GM12891 (cell line): ENCODE measurements around the gene ZNF512.
"Not testable (repeated sequence)": the region's sequence is repeated elsewhere in the genome, so short reads cannot be mapped to it uniquely, and the experiment has no call there.

Experiments used
- DNase-seq: peaks from one replicate; pipeline ENCODE4 v3.0.0; 2011; ENCODE audit warnings: low spot score; ENCODE audit not compliant: insufficient read length
- FAIRE-seq: peaks from 2 replicates; lab custom pipeline; 2011; peaks lifted over from hg19 to GRCh38; lab: Jason Lieb, UNC
- PAX5 ChIP-seq: IDR thresholded peaks from 2 replicates; pipeline ENCODE4 v1.6.1; 2011; ENCODE audit warnings: low read length, moderate library complexity, mild to moderate bottlenecking; ENCODE audit not compliant: insufficient read depth, severe bottlenecking
- POLR2A ChIP-seq: IDR thresholded peaks from 2 replicates; pipeline ENCODE4 v1.6.1; 2011; ENCODE audit warnings: low read depth, low read length, control low read depth
- POLR2AphosphoS5 ChIP-seq: IDR thresholded peaks from 2 replicates; pipeline ENCODE4 v1.6.1; 2011; ENCODE audit warnings: low read depth, low read length, control low read depth
- POU2F2 ChIP-seq: IDR thresholded peaks from 2 replicates; pipeline ENCODE4 v1.6.1; 2011; ENCODE audit warnings: low read depth, mild to moderate bottlenecking, control low read depth, low read length, moderate library complexity
- SPI1 ChIP-seq: IDR thresholded peaks from 2 replicates; pipeline ENCODE4 v1.6.1; 2011; ENCODE audit warnings: low read depth, low read length, control low read depth
- TAF1 ChIP-seq: IDR thresholded peaks from 2 replicates; pipeline ENCODE4 v1.6.1; 2011; ENCODE audit warnings: low read depth, low read length, control low read depth

ZNF512 gene

DNA sequence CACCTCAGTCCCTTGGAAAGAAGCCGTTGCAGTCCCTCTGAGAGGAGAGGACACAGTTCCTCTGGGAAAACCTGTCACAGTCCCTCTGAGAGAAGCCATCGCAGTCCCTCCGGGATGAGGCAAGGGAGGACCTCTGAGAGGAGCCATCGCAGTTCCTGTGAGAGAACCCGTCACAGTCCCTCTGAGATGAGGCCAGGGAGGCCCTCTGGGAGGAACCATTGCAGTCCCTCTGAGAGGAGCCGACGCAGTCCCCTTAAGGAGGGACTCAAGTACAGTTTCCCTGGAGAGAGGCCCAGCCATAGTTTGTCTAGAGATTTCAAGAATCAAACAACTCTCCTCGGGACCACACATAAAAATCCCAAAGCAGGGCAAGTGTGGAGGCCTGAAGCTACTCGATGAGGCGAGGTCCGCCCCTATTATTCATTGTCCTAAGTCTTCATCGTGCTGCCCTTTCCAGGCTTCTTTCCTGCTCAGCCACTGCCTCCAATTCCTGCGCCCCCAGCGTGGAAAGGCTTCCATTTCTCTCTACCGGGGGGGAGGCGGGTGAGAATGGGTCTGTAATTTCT lies 630 bp upstream of the ZNF512 start:
- FAIRE-seq: no peak
- TF ChIP-seq POU2F2 (no peak), POLR2AphosphoS5 (no peak), TAF1 (no peak), POLR2A (no peak), SPI1 (no peak), PAX5 (no peak)
- no peak for DNase-seq

DNA sequence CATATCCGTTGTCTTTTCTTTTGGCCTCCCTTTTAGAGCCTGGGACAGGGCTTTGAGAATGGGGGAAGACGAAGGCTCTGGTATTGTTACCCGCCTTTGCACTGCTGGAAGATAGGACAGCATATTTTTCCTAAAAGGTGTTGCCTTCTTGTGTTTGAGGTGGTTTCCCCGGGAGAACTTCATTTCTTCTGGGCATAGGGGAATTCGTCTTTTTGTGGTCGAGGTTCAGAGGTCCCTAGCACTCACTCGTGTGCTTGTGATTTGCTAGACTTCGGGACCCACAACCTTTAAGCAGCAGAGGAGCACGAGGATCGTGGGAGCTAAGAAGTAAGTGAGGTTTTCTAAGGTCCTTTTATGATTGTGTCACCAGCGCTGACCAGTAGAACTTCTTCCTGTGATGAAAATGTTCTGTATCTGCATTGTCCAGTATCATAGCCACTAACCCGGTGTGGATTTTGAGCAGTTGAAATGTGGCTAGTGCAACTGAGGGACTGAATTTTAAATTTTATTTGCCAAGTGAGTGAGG lies 611 bp downstream of the ZNF512 start:
- TF ChIP-seq POLR2AphosphoS5 (no peak), SPI1 (no peak), TAF1 (no peak), POLR2A (no peak), PAX5 (no peak), POU2F2 (no peak)
- DNase-seq (no peak), FAIRE-seq (peak; percentile 41)

DNA sequence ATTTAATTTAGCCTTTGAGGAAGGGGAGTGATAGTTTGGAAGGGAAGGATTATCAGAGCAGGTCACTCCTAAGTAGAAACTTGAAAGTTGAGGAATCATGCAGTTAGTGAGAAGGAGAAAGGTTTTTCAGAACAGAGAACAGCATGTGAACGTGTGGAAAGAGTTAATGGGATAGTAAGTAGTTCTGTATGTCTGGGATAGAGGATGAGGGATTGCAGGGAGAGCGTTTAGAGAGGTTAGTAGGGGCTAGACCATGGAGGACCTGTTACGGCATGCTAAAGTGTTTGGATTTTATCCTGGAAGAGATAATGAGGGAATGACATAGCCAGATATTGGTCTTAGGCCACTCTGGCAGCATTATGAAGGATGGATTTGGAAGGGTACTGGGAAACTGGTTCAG lies 1.8 kb downstream of the ZNF512 start:
- FAIRE-seq: no peak
- TF ChIP-seq POLR2AphosphoS5: no peak
- TF ChIP-seq PAX5: no peak
- TF ChIP-seq POLR2A: no peak
- no peak for TF ChIP-seq TAF1
- no peak for TF ChIP-seq POU2F2
- no peak for TF ChIP-seq SPI1
- no peak for DNase-seq

DNA sequence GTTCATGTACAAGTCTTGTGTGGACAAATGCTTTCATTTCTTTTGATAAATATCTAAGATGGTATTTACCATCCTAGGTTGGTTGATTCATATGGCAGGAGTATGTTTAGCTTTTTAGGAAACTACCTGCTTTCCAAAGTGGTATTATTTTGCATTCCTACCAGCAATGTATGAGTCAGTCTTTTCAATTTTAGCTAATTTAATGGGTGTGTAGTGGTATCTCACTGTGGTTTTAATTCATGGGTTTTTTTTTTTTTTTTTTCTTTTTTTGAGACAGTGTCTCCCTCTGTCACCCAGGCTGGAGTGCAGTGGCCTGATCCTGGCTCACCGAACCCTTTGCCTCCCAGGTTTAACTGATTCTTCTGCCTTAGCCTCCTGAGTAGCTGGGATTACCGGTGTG lies 4.2 kb downstream of the ZNF512 start:
- no peak for TF ChIP-seq POLR2AphosphoS5
- TF ChIP-seq TAF1: no peak
- no peak for TF ChIP-seq POU2F2
- TF ChIP-seq POLR2A: no peak
- no peak for TF ChIP-seq SPI1
- no peak for TF ChIP-seq PAX5
- DNase-seq (no peak), FAIRE-seq (no peak)

DNA sequence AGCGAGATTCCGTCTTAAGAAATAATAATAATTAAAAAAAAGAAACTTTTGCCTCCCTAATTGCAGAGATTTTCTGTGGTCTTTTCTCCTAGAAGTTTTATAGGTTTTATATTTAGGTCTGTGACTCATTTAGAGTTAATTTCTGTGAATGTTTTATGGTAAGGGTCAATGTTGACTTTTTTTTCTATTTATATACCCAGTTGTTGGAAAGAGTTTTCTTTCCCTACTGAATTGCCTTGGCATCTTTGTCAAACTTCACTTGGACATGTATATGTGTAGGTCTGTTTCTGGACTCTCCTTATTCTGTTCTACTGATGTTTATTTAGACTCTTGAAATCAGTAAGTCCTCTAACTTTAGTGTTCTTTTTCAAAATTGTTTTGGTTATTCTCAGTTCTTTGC lies 5.5 kb downstream of the ZNF512 start:
- FAIRE-seq: no peak

DNA sequence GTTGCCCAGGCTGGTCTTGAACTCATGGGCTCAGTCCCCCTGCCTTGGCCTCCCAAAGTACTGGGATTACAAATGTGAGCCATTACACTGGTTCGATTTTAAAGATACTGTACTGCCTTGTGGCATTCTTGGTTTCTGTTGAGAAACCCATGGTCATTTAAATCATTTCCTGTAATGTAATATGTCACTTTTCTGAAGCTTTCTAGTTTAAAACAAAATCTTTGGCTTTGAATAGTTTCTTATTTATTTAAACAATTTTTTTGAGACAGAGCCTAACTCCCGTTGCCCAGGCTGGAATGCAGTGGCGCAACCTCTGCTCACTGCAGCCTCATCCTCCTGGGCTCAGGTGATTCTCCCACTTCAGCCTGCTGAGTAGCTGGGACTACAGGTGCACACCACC lies 8.9 kb downstream of the ZNF512 start:
- FAIRE-seq (no peak), DNase-seq (no peak)
- TF ChIP-seq TAF1 (no peak), POLR2AphosphoS5 (no peak), SPI1 (no peak), POU2F2 (no peak), PAX5 (no peak), POLR2A (no peak)

More for the DNA sequence above, 5.5 kb downstream of the ZNF512 start:
- no peak for TF ChIP-seq POLR2A
- TF ChIP-seq POU2F2: no peak
- TF ChIP-seq SPI1: no peak
- no peak for TF ChIP-seq PAX5
- TF ChIP-seq TAF1: no peak
- no peak for TF ChIP-seq POLR2AphosphoS5
- DNase-seq: no peak

DNA sequence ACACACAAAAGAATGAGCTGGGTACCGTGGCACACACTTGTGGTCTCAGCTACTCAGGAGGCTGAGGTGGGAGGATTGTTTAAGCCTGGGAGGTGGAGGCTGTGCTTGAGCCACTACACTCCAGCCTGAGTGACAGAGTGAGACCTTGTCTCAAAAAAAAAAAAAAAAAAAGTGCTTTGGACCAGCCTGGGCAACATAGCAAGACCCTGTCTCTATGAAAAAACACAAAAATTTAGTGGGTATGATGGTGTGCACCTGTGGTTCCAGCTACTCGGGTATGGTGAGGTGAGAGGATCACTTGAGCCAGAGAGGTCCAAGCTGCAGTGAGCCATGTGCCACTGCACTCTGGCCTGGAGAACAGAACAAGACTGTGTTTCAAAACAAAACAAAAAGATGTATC lies 10.4 kb downstream of the ZNF512 start:
- TF ChIP-seq POU2F2 (no peak), PAX5 (no peak), POLR2AphosphoS5 (no peak), SPI1 (no peak), TAF1 (no peak), POLR2A (no peak)
- FAIRE-seq (no peak), DNase-seq (no peak)

DNA sequence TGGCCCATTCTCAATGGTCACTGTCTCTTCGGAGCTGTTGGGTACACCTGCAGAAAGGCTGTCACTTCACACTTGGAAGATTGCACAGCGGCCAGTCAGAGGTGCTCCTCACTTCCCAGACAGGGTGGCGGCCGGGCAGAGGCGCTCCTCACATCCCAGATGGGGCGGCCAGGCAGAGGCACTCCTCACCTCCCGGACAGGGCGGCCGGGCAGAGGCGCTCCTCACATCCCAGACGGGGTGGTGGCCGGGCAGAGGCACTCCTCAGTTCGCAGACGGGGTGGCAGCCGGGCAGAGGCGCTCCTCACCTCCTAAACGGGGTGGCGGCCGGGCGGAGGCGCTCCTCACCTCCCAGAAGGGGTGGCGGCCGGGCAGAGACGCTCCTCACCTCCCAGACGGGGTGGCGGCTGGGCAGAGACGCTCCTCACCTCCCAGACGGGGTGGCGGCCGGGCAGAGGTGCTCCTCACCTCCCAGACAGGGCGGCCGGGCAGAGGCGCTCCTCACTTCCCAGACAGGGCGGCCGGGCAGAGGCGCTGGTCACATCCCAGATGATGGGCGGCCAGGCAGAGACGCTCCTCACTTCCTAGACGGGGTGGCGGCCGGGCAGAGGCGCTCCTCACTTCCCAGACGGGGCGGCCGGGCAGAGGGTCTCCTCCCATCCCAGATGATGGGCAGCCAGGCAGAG lies 11.3 kb downstream of the ZNF512 start:
- FAIRE-seq, DNase-seq: not testable (repeated sequence)

DNA sequence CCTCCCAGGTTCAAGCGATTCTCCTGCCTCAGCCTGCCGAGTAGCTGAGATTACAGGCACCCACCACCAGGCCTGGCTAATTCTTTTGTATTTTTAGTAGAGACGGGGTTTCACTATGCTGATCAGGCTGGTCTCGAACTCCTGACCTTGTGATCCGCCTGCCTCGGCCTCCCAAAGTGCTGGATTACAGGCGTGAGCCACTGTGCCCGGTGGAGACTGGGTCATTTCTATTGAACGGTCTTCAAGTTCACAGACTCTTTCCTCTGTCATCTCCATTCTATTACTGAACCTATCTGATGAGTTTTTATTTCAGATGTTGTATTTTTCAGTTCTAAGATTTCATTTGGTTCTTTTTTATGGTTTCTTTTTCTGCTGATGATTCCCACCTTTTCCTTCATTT lies 12.6 kb downstream of the ZNF512 start:
- not testable (repeated sequence) for DNase-seq, FAIRE-seq

DNA sequence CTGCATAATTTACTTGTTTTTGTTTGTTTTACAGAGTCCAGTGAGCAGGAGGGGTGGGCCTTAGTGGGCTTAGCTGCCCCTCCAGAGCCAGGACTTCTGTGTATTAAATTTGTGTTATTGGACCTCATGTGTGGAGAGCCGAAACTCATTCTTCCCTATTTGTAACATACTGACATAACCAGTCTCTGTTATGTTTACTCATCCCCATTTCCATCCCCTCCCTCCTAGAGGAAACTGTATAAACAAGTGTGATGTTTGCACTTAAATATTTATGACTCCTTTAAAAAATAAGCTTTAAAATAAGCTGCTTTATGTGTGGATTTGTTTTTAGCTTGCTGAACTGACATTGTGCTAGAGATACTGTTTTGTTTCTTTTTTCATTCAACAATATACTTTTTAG lies 13.8 kb downstream of the ZNF512 start:
- DNase-seq (no peak), FAIRE-seq (no peak)
- TF ChIP-seq PAX5: no peak
- no peak for TF ChIP-seq POLR2AphosphoS5
- no peak for TF ChIP-seq TAF1
- TF ChIP-seq POLR2A: no peak
- no peak for TF ChIP-seq SPI1
- no peak for TF ChIP-seq POU2F2

DNA sequence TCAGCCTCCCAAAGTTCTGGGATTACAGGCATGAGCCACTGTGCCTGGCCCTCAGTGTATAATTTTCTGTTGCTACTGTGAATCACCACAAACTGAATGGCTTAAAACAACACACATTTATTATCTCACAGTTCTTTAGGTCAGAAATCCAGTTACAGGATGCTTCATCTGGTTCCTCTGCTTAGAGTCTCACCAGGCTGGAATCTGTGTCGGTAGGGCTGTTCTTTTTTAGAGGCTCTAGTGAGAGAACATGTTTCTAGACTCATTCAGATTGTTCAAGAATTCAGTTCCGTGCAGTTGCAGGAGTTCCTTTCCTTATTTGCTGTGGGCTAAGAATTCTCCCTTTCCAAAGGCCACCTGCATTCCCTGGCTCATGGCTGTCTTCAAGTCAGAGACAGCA lies 23.8 kb downstream of the ZNF512 start:
- FAIRE-seq: no peak
- DNase-seq: no peak
- TF ChIP-seq POLR2A (no peak), TAF1 (no peak), POU2F2 (no peak), PAX5 (no peak), SPI1 (no peak), POLR2AphosphoS5 (no peak)
